ENCODE data around the gene HERC2. TPM values are rescaled to one million over a fixed set of nuclear protein-coding genes. Genes with fewer than 3 reads are reported as not detected.

Gene HERC2
- total RNA-seq, 1 experiment from 2014 or later: 69.2 TPM

GRCh38 chr15:28082891-28083684, 238.9 kb downstream of the HERC2 start:
- H3K23ac ChIP-seq (ENCODE audit: insufficient read length, low read depth, low read length): no peak overlapping the region
- no peak overlapping the region for H2AFZ ChIP-seq (ENCODE audit: low read length)
- no peaks in the 10 kb centered on the region for H3K79me1 ChIP-seq (ENCODE audit: insufficient read depth, low read depth, low read length, poor library complexity, severe bottlenecking)
- Mint-ChIP-seq H3K4me1 (peaks cover 3 to 9% of the 10 kb centered on the region in 2 experiments), H3K27me3 (ENCODE audit: low read depth) (peaks cover 8% of the 10 kb centered on the region), H3K36me3 (ENCODE audit: insufficient read depth in 1 of 3, low read depth in 3 of 3) (no peaks in the 10 kb centered on the region), H3K9me3 (peaks cover 2 to 3% of the 10 kb centered on the region in 2 experiments; a peak in 3 of 5 replicates), H3K4me3 (no peak overlapping the region), H3K27ac (no peak overlapping the region)
- H3K18ac ChIP-seq (ENCODE audit: insufficient read length, low read depth, low read length): no peak overlapping the region
- no peak overlapping the region for H3T11ph ChIP-seq (ENCODE audit: low read length)
- H3K4ac ChIP-seq (ENCODE audit: low read depth, low read length): no peak overlapping the region
- H3K79me2 ChIP-seq (ENCODE audit: insufficient read depth, low read length): no peaks in the 10 kb centered on the region
- no peak overlapping the region for H2BK15ac ChIP-seq (ENCODE audit: low read depth, low read length)
- H3K23me2 ChIP-seq (ENCODE audit: insufficient read length, low read depth, low read length, poor library complexity, severe bottlenecking): no peaks in the 10 kb centered on the region
- no peaks in the 10 kb centered on the region for H3K27me3 ChIP-seq (ENCODE audit: insufficient read depth, low read length)
- no peak overlapping the region for H2BK12ac ChIP-seq (ENCODE audit: insufficient read length, low read depth, low read length)
- TF ChIP-seq, protein P1, sequence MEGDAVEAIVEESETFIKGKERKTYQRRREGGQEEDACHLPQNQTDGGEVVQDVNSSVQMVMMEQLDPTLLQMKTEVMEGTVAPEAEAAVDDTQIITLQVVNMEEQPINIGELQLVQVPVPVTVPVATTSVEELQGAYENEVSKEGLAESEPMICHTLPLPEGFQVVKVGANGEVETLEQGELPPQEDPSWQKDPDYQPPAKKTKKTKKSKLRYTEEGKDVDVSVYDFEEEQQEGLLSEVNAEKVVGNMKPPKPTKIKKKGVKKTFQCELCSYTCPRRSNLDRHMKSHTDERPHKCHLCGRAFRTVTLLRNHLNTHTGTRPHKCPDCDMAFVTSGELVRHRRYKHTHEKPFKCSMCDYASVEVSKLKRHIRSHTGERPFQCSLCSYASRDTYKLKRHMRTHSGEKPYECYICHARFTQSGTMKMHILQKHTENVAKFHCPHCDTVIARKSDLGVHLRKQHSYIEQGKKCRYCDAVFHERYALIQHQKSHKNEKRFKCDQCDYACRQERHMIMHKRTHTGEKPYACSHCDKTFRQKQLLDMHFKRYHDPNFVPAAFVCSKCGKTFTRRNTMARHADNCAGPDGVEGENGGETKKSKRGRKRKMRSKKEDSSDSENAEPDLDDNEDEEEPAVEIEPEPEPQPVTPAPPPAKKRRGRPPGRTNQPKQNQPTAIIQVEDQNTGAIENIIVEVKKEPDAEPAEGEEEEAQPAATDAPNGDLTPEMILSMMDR (conservative IDR thresholded peaks at IDR 0.05): no peak
- no peak overlapping the region for H4K8ac ChIP-seq (replicated peaks; ENCODE audit: insufficient read length, low read depth, low read length)
- H2AK5ac ChIP-seq (ENCODE audit: insufficient read length, low read length): no peak overlapping the region
- no peak overlapping the region for H3K9ac ChIP-seq (ENCODE audit: extremely low read depth, insufficient read length, low read length)
- DNase-seq: no peak
- no peak overlapping the region for H2BK120ac ChIP-seq (ENCODE audit: low read depth, low read length, poor library complexity, severe bottlenecking)
- no peak overlapping the region for H3K27ac ChIP-seq (ENCODE audit: insufficient read length, low read depth, low read length)
- H2BK5ac ChIP-seq (ENCODE audit: insufficient read length, low read length): no peak overlapping the region
- H2BK20ac ChIP-seq (ENCODE audit: low read depth, low read length, poor library complexity, severe bottlenecking): no peak overlapping the region
- no peaks in the 10 kb centered on the region for H3K4me1 ChIP-seq (ENCODE audit: insufficient read depth, low read length)
- H3K4me2 ChIP-seq (ENCODE audit: insufficient read depth, insufficient read length, low read length): no peak overlapping the region
- no peak overlapping the region for H3K56ac ChIP-seq (ENCODE audit: insufficient read length, low read depth, low read length)
- H3K14ac ChIP-seq (ENCODE audit: insufficient read depth, low read length): no peak overlapping the region
- H4K91ac ChIP-seq (ENCODE audit: insufficient read length, low read depth, low read length): no peak overlapping the region
- no peaks in the 10 kb centered on the region for H3K9me3 ChIP-seq (ENCODE audit: control insufficient read depth, low read depth, low read length)
- no CpG with 5 or more reads among the region's 11 CpGs for WGBS (ENCODE audit: extremely low coverage, insufficient read length, low lambda C conversion rate)
- H4K5ac ChIP-seq (ENCODE audit: insufficient read length, low read depth, low read length): no peak overlapping the region
- no peaks in the 10 kb centered on the region for H4K20me1 ChIP-seq (ENCODE audit: control insufficient read depth, insufficient read depth, insufficient read length)

Data from H9 (cell line).